SK-MEL-5 (cell line): Measurements from ENCODE around the gene TBXA2R. TPM values are rescaled to one million over a fixed set of nuclear protein-coding genes. Genes with fewer than 3 reads are reported as not detected.
A peak's percentile ranks its signal among the peaks of the same experiment; 100 is the strongest.
"Not testable (repeated sequence)": the region's sequence is repeated elsewhere in the genome, so short reads cannot be mapped to it uniquely, and the experiment has no call there.

Experiments used
- DNase-seq: peaks from one replicate; pipeline ENCODE4 v3.0.0-alpha.2; 2016; ENCODE audit warnings: low read depth, low spot score
- in situ Hi-C: cut with HindIII; loops from 2 replicates; pipeline ENCODE4 v1.10.0; 2016; ENCODE audit warnings: low sequenced_read_pairs, high pct_unique_total_duplicates, low pct_unique_long_range_greater_than_20kb
- total RNA-seq: library from RNA; depleted of rRNA; stranded (reverse); fragments of >200 nt; shearing (Covaris generic); gene quantifications from 2 replicates; pipeline ENCODE4 v1.2.3, GENCODE V29; 2014

The TBXA2R gene
- total RNA-seq, 1 experiment from 2014 or later, result 0.16 TPM

DNA sequence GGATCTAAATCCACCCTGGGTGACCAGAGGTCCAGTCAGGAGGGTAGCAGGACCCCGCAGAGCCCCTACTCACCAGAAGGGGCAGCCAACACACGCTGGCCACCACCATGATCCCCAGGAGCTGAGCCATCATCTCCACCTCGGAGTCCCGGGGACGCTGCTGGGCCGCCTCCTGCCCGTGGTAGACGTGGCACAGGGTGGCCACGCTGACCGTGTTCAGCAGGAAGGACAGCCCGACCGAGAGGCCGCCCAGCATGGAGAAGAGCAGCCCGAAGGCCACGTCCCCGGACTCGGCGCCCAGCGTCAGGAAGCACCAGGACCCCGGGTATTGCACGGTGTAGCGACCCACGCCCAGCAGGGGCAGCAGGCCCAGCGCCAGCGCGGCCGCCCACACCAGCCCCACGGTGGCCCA is 6.9 kb downstream of the TBXA2R start:
- no peak for DNase-seq
- in situ Hi-C loops, result no loop called here

GRCh38 chr19:3595521-3596061 is 11.1 kb downstream of the TBXA2R start:
- no peak for DNase-seq

GRCh38 chr19:3593156-3593555 is 13.5 kb downstream of the TBXA2R start:
- in situ Hi-C loops, result no loop called here
- DNase-seq, result no peak

More at GRCh38 chr19:3595521-3596061, 11.1 kb downstream of the TBXA2R start:
- in situ Hi-C loops, result no loop called here

GRCh38 chr19:3591876-3592613 is 14.6 kb downstream of the TBXA2R start:
- in situ Hi-C loops, result no loop called here
- DNase-seq, result no peak

- in situ Hi-C loops, result no loop called here
- DNase-seq, result no peak
Observed at GRCh38 chr19:3590991-3591659, 15.6 kb downstream of the TBXA2R start.

GRCh38 chr19:3589949-3590348 is 16.7 kb downstream of the TBXA2R start:
- in situ Hi-C loops, result no loop called here
- no peak for DNase-seq

GRCh38 chr19:3589439-3589838 is 17.2 kb downstream of the TBXA2R start:
- no peak for DNase-seq
- in situ Hi-C loops, result no loop called here

GRCh38 chr19:3586707-3587346 is 19.8 kb downstream of the TBXA2R start:
- in situ Hi-C loops, result no loop called here
- DNase-seq, result no peak

DNA sequence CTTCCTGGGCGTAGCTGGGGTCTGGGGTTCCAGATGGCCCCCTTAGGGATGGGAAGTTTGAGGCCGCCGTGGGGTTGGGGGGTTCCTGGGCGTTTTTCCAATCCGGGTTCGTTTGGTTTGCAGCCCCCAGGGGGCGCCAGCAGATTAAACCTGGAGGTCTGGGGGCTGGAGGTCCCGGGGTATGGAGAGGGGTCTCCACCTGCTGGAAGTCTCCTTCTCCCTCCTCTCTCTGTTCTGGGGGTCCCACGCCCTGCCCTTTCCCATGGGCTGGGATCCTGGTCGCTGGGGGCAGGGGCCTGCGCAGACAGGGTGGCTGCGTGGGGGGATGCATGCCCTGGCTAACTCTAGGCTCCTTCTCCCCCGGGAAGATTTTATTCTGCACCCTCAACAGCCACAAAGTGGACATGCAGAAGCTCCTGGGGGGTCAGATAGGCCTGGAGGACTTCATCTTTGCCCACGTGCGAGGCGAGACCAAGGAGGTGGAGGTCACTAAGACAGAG is 20.5 kb downstream of the TBXA2R start:
- in situ Hi-C loops, result no loop called here
- DNase-seq, result no peak

DNA sequence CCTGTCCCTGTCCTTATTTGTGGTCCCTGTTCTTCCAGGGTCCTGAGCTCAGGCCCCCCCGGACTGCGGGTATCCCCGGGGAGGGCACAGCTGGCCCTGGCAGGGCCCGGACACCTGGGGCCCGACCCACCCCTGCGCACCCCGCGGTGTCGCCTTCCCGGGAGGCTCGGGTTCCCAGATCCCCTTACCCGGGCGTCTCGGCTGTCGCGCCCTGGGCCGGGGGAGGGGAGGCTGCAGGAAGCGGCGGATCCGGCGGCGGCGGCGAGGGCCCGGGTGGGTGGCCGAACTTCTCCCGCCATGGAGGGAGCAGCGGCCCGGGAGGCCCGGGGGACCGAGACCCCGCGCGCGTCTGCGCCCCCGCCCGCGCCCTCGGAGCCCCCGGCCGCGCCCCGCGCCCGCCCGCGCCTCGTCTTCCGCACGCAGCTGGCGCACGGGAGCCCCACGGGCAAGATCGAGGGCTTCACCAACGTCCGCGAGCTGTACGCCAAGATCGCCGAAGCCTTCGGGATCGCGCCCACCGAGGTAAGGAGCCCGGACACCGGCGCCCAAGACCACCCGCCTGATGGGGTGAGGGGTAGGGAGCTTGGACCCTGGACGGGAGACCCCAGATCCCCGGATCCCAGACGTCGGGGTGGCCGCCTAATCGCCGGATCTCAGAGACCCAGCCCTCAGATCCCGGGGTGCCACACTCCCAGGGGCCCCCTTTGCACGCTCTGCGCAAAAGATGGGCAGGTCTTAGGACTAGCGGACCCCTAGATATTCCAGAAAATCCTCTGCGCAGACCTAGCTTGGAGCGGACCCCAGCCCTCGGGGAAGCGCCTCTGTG is 21.2 kb downstream of the TBXA2R start, which contains the start of gene GIPC3:
Gene GIPC3 (plus strand): TSS at position 178 of the 826 bp plus-strand sequence. CDS start 120 bp downstream, at position 298.
- DNase-seq, result no peak

GRCh38 chr19:3584036-3584802 is 22.5 kb downstream of the TBXA2R start:
- in situ Hi-C loops, DNase-seq: not testable (repeated sequence)

More for the DNA sequence above, 21.2 kb downstream of the TBXA2R start, which contains the start of gene GIPC3:
- in situ Hi-C loops, result no loop called here

DNA sequence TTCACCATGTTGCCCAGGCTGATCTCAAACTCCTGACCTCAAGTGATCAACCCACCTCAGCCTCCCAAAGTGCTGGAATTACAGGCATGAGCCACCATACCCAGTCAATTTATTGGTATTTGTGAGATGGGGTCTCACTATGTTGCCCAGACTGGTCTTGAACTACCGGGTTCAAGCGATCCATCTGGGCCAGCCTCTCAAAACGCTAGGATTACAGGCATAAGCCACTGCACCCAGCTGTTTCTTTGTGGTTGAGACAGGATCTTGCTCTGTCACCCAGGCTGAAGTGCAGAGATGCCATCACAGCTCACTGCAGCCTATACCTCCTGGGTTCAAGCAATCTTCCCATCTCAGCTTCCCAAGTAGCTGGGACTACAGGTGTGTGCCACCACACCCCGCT is 24.9 kb downstream of the TBXA2R start:
- in situ Hi-C loops, DNase-seq: not testable (repeated sequence)

DNA sequence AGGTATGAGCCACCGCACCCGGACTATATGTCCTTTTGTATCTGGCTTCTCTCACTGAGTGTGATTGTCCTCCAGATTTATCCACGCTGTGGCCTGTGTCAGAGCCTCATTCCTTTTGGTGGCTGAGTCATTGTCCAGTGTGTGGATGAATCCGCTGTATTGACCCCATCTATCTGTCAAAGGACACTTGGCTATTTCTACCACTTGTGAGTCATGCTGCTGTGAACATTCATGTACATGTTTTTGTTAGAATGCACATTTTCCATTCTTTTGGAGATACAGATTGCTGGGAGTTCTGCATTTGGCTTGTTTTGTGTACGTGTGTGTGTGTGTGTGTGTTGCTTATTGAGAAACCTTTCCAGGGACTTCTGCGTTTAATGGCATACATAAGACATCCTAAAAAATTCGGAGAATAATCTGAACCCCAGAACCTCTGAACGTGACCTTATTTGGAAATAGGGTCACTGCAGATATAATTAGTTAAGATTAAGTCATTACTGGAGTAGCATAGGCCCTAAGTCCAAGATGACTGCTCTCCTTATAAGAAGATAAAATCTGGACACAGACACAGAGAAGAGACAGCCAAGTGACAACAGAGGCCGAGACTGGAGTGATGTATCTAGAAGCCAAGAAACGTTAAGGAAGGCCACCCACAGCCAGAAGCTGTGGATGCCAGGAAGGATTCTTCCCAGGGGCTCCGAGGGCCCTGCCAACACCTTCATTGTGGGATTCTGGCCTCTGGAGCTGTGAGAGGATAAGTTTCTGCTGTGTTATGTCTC is 26.3 kb downstream of the TBXA2R start:
- DNase-seq, result peak; percentile 55
- in situ Hi-C loops, result no loop called here

GRCh38 chr19:3578390-3578789 is 28.3 kb downstream of the TBXA2R start:
- DNase-seq, result no peak
- in situ Hi-C loops, result no loop called here

- in situ Hi-C loops, result no loop called here
- DNase-seq, result no peak
Observed at GRCh38 chr19:3577723-3578344, 28.8 kb downstream of the TBXA2R start.
